HG02571 (cell line): Measurements from ENCODE around the gene ANKRD37.

Experiments used
- ATAC-seq: cut with Tn5 transposase; IDR thresholded peaks from one replicate; pipeline ENCODE4 v1.9.1; 2021; ENCODE audit warnings: mild to moderate bottlenecking, moderate library complexity; ENCODE audit not compliant: unreplicated experiment

Gene ANKRD37

GRCh38 chr4:185412412-185412811, 15.8 kb downstream of the ANKRD37 start:
- no peak for ATAC-seq

- ATAC-seq = no peak
Observed at GRCh38 chr4:185416955-185417354, 20.3 kb downstream of the ANKRD37 start.

GRCh38 chr4:185421366-185422124, 24.9 kb downstream of the ANKRD37 start:
- no peak for ATAC-seq

GRCh38 chr4:185424905-185425646, 28.4 kb downstream of the ANKRD37 start:
- ATAC-seq = no peak

GRCh38 chr4:185425647-185426352, 29.2 kb downstream of the ANKRD37 start, which contains the start of gene UFSP2:
Gene UFSP2 (minus strand): TSS chr4:185425964. CDS start chr4:185425868, 96 bp downstream.
- ATAC-seq = peak; percentile 95

- no peak for ATAC-seq
Observed at GRCh38 chr4:185426960-185427688, 30.5 kb downstream of the ANKRD37 start.

- ATAC-seq = no peak
Observed at GRCh38 chr4:185429660-185430059, 33.0 kb downstream of the ANKRD37 start.

- ATAC-seq = no peak
Observed at GRCh38 chr4:185435466-185435865, 38.8 kb downstream of the ANKRD37 start.

GRCh38 chr4:185437809-185438208, 41.2 kb downstream of the ANKRD37 start:
- ATAC-seq = no peak

GRCh38 chr4:185441479-185441878, 44.8 kb downstream of the ANKRD37 start:
- ATAC-seq = no peak

GRCh38 chr4:185445209-185445608, 48.6 kb downstream of the ANKRD37 start:
- ATAC-seq = no peak
